ENCODE data around the gene ZNF236. TPM values are rescaled to one million over a fixed set of nuclear protein-coding genes. Genes with fewer than 3 reads are reported as not detected.
A peak's percentile ranks its signal among the peaks of the same experiment; 100 is the strongest.

ZNF236 gene
- total RNA-seq, 1 donor from 2014 or later, result 37.9 TPM

DNA sequence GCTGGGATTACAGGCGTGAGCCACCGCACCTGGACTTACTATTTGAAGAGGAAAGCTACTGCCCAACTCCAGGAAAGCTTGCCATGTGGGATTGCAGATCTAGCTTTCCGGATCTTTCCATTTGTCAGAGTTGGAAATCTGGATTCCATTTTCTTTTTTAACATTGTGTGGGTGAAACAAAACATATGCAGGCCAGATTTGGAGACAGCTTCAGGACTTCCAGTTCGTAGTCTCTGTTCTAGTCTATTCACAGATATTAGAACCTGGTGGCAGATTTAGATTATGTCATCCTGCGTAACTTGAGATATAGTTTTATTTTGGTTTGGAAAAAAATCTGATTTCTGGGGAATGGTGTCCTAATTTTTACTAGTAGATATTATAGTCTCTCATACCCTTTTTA is 70.5 kb downstream of the ZNF236 start:
- ATAC-seq (no peak), DNase-seq (ENCODE audit: low spot score) (no peak)
- intact Hi-C loops (cut with DNase I), result no loop called here

GRCh38 chr18:76894566-76895346 is 72.4 kb downstream of the ZNF236 start:
- ATAC-seq, result no peak
- no peak for DNase-seq (ENCODE audit: low spot score)

GRCh38 chr18:76895498-76895897 is 73.1 kb downstream of the ZNF236 start:
- intact Hi-C loops (cut with DNase I), result no loop called here
- DNase-seq (ENCODE audit: low spot score) (no peak), ATAC-seq (no peak)

More at GRCh38 chr18:76894566-76895346, 72.4 kb downstream of the ZNF236 start:
- intact Hi-C loops (cut with DNase I), result no loop called here

DNA sequence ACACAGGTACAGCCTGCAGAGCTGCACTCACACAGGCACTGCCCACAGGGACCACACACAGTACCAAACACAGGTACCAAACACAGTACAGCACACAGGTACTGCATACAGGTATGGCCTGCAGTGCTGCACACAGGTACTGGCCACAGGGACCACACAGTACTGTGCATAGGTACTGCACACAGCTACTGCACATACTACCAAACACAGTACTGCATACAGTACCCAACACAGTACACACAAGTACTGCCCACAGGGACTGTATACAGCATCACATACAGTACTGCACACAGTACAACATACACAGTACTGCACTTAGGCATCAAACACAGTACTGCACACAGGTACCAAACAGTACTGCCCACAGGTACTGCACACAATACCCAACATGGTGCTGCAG is 74.3 kb downstream of the ZNF236 start:
- ATAC-seq, result no peak
- intact Hi-C loops (cut with DNase I), result no loop called here
- DNase-seq (ENCODE audit: low spot score), result no peak

GRCh38 chr18:76897257-76897656 is 74.9 kb downstream of the ZNF236 start:
- intact Hi-C loops (cut with DNase I), result no loop called here
- no peak for ATAC-seq
- no peak for DNase-seq (ENCODE audit: low spot score)

DNA sequence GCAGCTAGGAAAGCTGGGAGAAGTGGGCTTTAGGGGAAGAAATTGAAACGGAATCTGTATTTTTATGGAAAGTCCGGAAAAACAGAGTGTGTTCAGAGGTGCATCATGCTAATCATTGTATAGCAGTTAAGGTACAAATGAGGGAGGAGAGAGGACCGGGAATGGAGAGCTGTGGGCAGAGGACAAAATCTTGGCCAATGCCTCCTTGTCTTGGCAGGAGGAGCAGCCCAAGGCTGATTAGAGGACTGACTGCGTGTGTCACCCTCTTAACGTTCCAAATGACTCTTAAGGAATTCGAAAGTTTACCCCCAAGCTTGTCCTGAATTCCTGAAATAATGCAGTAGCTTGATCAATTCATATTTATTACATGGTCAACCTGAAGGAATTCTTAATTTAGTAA is 81.0 kb downstream of the ZNF236 start:
- DNase-seq (ENCODE audit: low spot score) (no peak), ATAC-seq (no peak)
- intact Hi-C loops (cut with DNase I), result no loop called here

DNA sequence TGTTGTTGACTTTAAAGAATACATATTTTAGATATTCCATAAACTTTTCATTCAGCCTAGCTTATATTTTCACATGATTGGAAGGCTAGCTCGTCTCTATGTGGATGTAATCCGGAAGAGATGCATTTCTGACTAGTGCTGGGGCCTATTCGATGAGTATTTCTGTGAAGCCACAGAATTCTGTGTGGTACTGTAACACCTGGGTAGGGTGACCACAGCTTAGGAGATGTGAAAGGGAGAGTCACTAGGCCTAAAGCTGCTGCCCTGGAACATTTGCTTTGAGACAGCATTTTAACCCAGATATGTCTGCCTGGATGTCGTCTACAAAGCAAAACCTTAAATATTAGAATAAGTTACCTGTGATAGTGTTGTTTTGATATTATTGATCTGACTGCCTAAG is 83.5 kb downstream of the ZNF236 start:
- intact Hi-C loops (cut with DNase I), result no loop called here
- no peak for DNase-seq (ENCODE audit: low spot score)
- ATAC-seq, result no peak

- no peak for DNase-seq (ENCODE audit: low spot score)
- no peak for ATAC-seq
- intact Hi-C loops (cut with DNase I), result no loop called here
Measured at GRCh38 chr18:76908277-76908676, 85.9 kb downstream of the ZNF236 start.

DNA sequence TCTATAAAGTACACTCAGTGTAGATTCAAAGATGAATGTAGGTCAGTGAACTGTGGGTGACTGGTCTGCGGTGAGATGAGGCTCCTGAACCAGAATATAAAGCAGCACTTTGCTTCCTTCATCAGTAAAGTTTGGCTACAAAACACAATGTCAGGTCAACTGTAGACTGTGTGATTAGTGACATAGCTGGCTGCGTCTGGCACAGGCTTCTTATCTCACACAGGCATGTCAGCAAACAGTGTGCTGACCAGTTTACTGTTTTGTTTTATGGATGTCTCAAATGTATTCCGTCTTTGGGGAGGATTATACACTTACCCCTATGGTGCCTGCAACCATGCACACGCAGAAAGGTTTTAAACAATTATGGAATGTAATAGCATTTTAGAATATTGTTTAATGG is 87.1 kb downstream of the ZNF236 start:
- DNase-seq (ENCODE audit: low spot score) (no peak), ATAC-seq (no peak)
- intact Hi-C loops (cut with DNase I), result no loop called here

DNA sequence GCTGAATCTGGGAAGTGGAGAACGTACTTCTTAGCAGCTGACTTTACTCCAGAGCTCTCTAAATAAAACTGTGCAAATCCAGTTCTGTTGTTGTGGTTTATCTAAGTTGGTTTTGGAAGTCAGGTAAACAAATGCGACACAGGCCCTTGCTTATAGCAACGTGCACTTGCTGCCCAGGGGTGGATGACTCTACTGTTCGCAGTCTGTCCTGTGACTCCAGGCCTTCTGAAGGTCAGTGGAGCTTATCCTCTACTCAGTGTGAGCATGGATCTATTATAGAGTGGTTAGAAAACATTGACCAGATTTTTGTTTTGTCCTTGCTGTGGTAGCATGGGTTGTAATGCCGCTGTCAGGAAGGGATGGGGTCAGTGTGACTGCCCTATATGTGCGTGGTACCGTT is 89.1 kb downstream of the ZNF236 start:
- intact Hi-C loops (cut with DNase I), result no loop called here
- ATAC-seq (no peak), DNase-seq (ENCODE audit: low spot score) (no peak)

GRCh38 chr18:76913583-76913982 is 91.2 kb downstream of the ZNF236 start:
- DNase-seq (ENCODE audit: low spot score) (no peak), ATAC-seq (no peak)
- intact Hi-C loops (cut with DNase I), result no loop called here

- intact Hi-C loops (cut with DNase I), result no loop called here
- DNase-seq (ENCODE audit: low spot score), result no peak
- no peak for ATAC-seq
Measured at GRCh38 chr18:76914314-76914713, 92.0 kb downstream of the ZNF236 start.

DNA sequence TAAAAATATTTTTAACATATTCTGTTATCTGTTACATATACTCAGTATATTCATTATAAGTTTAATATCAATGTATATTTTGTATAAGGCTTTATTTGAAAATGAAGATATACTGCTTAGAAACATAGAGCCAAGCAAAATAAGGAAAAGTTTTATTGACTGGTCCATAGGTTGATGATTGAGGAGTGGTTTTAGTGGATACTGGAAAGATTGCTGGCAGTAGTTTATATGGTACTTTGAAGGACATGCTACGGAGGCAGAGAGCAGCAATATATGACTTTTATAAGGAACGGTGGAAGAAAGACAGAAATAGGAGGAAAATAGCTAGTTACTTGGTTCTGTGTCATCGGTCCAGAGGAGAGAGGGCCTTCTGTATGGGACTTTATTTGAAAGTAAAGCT is 92.4 kb downstream of the ZNF236 start:
- DNase-seq (ENCODE audit: low spot score) (no peak), ATAC-seq (no peak)
- intact Hi-C loops (cut with DNase I), result no loop called here

DNA sequence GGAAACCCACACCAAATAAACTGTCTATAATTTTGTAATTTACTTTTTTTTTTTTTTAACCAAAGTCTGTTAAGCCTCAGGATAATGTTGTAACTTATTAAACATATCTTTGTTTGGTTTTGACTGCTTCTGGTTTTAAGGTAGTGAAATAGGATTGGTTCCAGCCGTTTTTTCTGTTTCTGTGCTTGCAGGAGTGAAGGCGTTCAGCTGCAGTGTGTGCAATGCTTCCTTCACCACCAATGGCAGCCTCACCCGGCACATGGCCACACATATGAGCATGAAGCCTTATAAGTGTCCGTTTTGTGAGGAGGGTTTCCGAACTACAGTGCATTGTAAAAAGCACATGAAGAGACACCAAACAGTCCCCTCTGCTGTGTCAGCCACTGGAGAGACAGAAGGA is 93.1 kb downstream of the ZNF236 start:
- intact Hi-C loops (cut with DNase I), result no loop called here
- ATAC-seq (no peak), DNase-seq (ENCODE audit: low spot score) (no peak)

DNA sequence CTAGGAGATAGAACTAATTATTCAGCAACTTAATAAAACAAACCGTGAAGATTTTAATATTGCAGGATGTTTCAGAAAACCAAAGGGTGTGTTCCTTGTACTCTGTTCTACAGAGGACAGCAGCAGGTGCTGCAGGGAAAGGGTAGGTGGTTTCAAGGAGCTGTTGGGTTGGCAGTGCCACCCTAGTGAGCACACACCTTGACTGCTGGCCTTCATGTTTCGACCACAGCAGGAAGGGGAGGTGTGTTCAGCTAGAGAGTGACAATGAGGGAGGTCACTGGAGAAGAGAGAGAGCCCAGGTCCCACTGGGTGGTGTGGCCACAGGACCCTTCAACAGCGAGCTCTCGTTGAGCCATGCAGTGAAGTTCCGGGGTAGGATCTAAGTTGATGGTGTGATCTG is 98.6 kb downstream of the ZNF236 start:
- intact Hi-C loops (cut with DNase I), result loop anchor here (5.0 kb wide), 1 partner anchor 141 kb away; no protein-coding TSS in a partner anchor
- ATAC-seq (peak; percentile 24), DNase-seq (ENCODE audit: low spot score) (no peak)

- DNase-seq (ENCODE audit: low spot score), result peak; percentile 71
- ATAC-seq, result peak; percentile 93
- intact Hi-C loops (cut with DNase I), result loop anchor here (5.0 kb wide), 1 partner anchor 140 kb away; no protein-coding TSS in a partner anchor
Measured at GRCh38 chr18:76922107-76922506, 99.8 kb downstream of the ZNF236 start.

DNA sequence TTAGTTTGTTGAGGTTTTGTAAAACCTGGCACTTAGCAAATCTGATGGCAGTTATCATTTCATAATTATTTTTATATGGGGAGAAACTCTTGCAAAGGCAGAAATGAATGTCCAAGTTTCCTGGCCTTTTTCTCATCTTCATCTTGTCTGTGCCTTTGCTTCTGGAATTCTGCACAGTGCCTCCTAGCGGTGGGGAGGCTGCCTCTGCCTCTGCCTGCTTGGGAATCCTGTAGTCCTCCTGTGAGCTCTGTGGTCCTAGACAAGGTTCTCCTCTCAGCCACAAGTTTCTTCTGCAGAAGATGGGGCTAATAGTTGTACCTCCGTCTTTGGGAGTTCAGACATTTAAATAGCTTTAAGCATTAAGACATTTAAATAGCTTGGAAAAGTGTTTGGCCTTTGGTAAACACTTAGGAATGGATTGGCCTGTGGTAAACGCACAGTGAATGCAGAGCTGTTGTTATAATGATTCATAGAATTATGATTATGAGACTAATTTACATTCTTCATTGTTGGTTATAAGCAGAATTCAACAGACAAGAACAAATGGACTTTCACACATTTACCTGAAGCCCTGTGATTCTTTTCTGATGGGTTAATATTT is 101.2 kb downstream of the ZNF236 start:
- ATAC-seq (no peak), DNase-seq (ENCODE audit: low spot score) (no peak)
- intact Hi-C loops (cut with DNase I), result loop anchor here (5.0 kb wide), 1 partner anchor 139 kb away; no protein-coding TSS in a partner anchor

DNA sequence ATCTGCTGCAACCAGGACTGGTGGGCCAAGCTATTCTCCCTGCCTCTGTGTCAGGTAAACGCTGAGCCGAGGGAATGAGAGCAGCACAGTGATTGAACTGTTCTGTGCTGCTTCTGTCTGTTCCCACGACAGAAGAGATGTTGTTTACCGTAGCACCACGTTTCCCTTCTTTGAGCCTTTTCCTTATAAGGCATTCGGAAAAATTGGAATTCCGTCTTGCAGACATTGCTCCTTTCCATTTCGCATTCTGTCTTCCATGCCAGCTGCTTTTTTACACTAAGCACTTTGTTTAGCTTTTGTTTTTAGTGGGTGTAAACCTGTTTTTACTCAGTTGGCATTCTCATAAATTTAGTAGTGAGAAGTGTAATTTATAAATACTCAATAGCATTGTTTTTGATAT is 103.1 kb downstream of the ZNF236 start:
- ATAC-seq, result no peak
- intact Hi-C loops (cut with DNase I), result no loop called here
- DNase-seq (ENCODE audit: low spot score), result no peak

- intact Hi-C loops (cut with DNase I), result no loop called here
- ATAC-seq (no peak), DNase-seq (ENCODE audit: low spot score) (no peak)
Measured at GRCh38 chr18:76927223-76927725, 104.9 kb downstream of the ZNF236 start.

DNA sequence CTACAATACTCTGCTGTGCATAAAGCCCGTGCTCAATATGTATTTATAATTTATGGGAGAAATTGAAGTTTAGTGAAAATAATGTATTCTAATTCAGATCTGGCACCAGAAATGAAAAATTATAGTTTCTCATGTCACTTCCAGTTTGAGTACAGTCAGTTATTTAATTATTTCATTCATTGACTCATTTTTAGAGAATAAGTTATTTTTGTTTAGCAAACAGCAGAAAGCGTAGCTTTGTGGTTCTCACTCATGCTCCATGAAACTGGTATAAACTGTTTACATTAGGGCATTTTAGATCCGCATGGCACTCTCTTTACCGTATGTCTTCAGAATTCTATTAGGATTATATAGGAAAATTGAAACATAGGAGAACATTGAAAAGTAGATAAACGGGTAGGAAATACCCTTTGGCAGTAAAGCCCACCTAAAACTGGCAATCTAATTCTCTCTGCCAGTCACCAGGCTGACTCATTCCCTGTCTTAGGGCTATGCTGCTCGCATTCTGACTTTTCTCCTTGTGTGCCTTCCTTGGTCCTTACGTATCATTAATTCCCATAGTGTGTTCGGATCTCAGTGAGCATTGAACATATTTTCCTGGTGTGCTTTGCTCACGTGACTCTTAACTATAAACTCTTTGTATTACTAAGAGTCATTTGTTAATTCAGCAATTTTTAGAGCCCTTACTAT is 106.0 kb downstream of the ZNF236 start:
- DNase-seq (ENCODE audit: low spot score) (no peak), ATAC-seq (no peak)
- intact Hi-C loops (cut with DNase I), result no loop called here

All from sciatic nerve (tissue), 2 donors.